GM08714 (cell line): ENCODE results near the gene STK25.
"Not testable (repeated sequence)": the region's sequence is repeated elsewhere in the genome, so short reads cannot be mapped to it uniquely, and the experiment has no call there.

Source experiments
- H3K4me3 ChIP-seq: fragments of 200-500 bp; sonication (Bioruptor generic); 2 replicates; pipeline ENCODE4 v1.5.1; 2014; ENCODE audit warnings: mild to moderate bottlenecking, low read length, inconsistent platforms
- ZNF274 ChIP-seq: IDR thresholded peaks from 2 replicates; pipeline ENCODE4 v1.6.1; 2012; ENCODE audit warnings: mild to moderate bottlenecking, low read depth, low read length

The STK25 gene

DNA sequence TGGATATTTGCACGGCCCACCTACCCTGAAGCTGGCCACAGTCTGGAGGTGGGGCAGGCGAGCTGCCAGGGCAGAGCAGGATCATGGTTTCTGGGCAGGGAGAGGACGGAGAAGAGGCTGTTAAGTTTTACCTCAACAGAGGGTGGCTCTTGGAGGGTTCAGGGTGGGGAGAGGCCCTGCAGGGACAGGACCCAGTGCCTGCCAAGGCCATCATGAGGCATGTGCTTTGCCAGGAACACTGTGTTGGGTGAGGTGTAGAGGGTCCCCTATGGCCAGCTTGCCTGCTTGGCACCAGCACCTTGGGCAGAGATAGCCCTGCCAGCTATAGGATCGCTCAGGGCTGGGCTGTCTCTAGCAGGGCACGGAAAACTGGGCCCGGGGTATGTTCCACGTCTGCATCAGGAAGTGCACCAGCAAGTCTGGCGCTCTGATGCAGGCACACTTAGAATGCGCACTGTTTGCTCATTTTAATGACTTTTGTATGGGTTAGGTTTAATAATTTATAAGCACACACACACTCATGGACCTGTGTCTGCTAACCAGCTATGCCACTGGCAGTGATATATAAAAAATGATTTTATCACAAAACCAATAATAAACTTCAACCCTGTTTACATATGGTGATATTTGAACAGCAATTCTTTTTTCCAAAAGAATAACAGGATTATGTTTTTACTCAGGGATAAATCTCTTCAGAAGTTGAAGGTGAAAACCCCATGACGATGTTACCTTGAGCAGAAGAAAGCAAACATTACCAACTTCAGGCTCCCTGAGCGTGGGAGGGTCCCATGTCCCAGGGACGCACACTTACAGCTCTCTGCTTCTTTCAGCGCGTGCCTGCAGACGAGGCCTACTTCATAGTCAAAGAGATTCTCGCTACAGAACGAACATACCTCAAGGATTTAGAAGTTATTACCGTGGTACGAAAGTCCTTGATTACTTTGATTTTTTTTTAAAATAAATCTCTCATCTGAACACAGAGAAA lies 46.4 kb downstream of the STK25 start:
- TF ChIP-seq ZNF274 = no peak
- H3K4me3 ChIP-seq = no peak overlapping the region

DNA sequence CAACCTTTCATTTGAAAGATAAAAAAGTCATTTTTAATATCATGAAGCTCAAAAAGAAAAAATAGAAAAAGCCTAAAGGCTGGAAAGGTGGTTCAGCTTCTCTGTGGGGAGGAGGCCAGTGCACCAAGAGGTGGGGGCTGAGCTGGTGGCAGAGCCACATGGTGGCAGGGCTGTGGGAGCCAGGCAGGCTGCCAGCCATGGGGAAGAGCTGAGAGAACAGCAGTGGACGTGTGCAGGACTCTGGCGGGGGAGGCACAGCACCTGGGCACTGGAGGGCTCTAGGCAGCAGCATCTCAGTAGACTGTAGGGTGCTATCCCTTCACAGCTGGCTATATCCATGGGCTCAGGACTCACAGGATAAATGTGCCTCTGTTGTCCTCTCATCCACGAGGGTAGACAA lies 47.8 kb downstream of the STK25 start:
- TF ChIP-seq ZNF274 = no peak
- H3K4me3 ChIP-seq = no peak overlapping the region

DNA sequence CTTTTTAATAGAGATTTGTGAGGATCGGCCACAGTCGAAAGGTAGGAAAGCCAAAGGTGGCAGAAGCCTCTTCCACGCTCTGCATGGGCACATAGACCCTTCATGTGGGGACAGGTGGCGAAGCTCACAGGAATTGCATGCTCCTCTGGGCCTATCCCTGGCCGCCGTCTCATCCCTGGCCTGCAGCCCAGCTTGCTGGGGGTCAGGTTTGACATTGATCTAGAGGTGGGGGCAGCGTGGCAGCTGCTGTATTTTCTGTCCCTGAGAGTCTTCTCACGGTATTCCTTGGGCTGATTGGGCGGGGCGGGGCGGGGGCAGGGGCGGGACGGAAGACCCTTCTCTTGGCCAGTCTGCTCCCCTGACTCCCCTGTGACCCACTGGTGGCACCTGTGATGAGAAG lies 48.9 kb downstream of the STK25 start:
- H3K4me3 ChIP-seq = no peak overlapping the region
- TF ChIP-seq ZNF274 = no peak

DNA sequence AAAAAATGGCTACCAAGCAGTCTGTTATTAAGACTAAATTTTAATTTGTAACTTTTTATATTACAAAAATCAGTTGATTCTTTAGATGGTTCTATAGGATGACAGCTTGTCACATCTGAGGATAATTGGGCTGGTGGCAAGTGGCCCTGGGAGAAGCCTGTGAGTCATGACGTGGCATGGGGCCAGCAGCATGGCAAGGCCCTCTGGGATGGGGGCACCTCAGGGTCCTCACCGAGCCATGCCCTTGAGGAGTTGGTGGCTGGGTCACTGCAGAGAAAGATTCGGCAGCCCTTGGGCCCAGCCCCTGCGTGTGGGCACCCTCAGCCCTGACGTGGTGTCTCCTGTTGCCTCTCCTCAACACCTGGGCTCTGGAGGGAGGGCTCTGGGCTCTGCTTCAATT lies 49.7 kb downstream of the STK25 start:
- TF ChIP-seq ZNF274 = no peak
- H3K4me3 ChIP-seq = no peak overlapping the region

DNA sequence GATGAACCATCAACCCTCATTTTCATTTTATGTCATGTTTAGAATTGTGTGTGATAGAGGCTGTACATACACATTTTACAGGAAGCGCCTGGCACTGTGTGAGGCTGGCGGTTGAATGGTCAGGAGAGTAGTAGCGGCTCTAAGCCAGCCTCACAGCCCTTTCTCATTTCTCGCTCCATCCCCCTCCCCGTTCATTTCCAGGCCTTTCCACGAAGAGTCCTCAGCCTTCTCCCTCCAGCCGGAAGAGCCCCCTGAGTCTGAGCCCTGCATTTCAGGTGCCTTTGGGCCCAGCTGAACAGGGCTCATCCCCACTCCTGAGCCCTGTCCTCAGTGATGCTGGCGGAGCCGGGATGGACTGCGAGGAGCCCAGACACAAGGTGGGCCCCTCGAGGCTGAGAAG lies 51.8 kb downstream of the STK25 start:
- no peak overlapping the region for H3K4me3 ChIP-seq
- no peak for TF ChIP-seq ZNF274

DNA sequence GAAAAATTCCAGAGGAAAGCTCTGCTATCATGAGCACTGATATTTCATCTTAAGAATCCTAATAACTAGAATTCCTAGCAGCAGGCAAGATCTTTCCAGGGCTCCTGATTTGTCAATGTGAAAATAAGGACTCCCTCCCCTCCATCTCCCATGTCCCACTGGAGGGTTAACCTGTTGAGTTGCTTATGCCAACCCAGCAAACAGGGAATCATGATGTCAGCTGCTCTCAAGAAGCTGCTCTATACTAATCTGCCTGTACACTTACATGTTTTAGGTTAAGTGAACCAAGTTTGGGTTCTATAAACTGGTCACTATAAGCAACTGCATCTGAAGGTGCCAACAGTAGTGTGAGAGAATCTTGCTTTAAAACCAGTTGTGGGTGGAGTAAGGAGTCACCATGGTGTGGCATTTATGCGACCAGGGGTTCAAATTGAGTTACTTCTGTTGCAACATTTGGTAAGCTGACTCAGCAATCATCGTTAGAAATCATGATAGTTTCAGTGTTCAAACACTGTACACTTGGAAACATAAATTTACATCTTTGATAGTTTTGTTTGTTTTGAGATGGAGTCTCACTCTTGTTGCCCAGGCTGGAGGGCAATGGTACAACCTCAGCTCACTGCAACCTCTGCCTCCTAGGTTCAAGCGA lies 53.4 kb downstream of the STK25 start:
- no peak for TF ChIP-seq ZNF274
- no peak overlapping the region for H3K4me3 ChIP-seq

DNA sequence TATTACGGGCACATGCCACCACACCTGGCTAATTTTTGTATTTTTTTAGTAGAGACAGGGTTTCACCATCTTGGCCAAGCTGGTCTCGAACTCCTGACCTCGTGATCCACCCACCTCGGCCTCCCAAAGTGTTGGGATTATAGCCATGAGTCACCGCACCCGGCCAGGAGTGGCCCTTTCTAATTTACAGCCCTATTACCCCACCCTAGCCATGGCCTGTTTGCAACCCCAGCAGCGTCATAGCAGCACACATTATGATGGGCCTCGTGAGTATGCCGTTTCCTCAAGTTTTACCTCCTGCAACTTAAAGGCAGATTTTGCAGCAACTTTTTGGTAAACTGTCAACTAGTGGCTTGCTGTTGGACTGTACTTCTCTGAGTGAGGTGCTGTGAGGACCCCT lies 54.5 kb downstream of the STK25 start:
- not testable (repeated sequence) for H3K4me3 ChIP-seq

DNA sequence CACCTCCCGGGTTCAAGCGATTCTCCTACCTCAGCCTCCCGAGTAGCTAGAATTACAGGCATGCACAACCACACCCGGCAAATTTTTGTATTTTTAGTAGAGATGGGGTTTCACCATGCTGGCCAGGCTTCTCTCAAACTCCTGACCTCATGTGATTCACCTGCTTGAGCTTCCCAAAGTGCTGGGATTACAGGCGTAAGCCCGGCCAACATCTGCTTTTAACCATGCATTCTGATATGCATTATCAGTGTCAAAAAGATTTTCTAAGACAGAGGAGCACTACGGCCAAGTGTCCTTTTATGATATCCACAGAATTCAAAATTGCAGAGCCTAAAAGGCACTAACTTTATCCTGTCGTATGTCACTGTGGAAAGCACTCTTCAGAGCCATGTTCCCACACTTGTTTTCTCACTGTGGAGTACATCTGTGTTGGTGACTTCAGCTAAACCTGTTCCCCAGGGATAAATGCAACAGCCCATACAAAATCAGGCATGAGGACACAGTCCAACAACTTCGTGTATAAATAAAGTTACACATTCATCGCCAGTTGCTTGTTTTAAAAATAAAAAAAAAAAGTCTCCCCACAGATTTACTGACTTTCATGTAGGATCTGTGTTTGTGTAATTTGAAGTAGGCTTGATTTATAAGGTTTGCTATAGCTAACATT lies 56.4 kb downstream of the STK25 start:
- H3K4me3 ChIP-seq = no peak overlapping the region
- no peak for TF ChIP-seq ZNF274

DNA sequence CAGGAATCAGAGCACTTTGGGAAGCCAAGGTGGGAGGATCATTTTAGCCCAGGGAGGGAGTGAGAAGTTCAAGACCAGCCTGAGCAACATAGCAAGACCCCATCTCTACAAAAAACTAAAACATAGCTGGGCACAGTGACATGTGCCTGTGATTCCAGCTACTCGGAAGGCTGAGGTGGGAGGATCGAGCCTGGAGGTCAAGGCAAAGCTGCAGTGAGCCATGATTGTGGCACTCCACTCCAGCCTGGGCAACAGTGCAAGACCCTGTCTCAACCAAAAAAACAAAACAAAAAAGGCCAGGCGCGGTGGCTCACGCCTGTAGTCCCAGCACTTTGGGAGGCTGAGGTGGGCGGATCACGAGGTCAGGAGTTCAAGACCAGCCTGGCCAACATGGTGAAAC lies 58.3 kb downstream of the STK25 start:
- H3K4me3 ChIP-seq = not testable (repeated sequence)

DNA sequence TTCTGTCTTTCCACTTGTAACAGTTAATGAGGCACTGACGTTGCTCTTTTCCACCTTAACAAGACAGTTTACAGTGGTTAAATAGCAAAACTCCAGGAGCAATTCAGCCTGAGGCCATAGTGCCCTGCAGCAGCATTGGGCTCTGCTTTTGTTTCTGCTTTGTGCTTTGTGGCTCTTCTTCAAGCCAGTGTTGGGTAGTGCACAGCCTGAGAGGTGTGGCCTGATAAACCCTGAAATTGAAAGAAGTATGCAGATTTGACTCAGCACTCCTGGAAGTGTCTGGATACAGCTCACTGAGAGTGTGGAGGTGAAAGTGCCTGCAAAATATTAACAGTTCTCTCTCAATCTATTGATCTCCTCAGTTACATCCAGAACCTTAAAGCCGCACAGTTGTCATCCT lies 63.0 kb downstream of the STK25 start:
- H3K4me3 ChIP-seq = no peak overlapping the region
- TF ChIP-seq ZNF274 = no peak

DNA sequence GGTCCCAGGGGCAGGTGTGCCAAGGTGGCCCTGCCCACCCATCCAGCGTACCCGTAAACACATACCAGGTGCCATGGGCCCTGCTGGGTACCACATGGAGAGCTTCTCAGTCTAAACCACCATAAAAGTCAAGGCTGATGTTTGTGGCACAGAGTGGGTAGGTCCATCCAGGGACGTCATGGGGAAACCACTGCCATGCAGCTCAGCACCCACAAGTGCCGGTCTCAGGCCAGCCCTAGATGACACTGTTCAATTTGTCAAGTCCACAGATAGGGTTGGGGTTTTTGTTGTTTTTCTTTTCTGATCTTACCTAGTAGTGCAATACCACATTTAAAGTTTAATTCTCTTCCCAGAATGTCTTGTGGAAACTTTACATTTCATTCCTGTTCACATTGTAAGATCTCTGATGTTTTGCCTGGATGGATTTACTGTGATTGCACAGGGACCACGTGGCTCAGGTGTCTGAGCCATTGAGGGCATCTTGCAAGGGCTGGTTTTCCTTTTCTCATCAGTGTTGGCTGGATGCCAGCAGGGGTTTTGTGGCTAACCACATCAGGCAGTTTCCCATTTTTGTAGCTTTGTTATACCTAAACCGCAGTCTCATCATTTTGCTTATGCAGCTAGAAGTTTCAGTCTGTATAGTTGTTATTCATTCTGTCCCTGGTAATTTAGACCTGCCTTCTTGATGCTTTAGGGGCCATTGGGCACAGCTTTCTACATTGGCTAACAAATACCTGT lies 64.7 kb downstream of the STK25 start:
- H3K4me3 ChIP-seq = no peak overlapping the region
- TF ChIP-seq ZNF274 = no peak
